H1 (cell line): ENCODE data around the gene UBE3A. TPM values are rescaled to one million over a fixed set of nuclear protein-coding genes. Genes with fewer than 3 reads are reported as not detected.

Experiments used
- CTCF ChIA-PET: fragments of 300-600 bp; sonication (Branson Sonifier 250); formaldehyde crosslinking; loops from one replicate; lab custom pipeline; 2021; ENCODE audit not compliant: partially characterized antibody; lab: Charles Lee
- POLR2A ChIA-PET: fragments of 300-600 bp; sonication (Branson Sonifier 250); formaldehyde crosslinking; loops from one replicate; lab custom pipeline; 2021; ENCODE audit warnings: inconsistent platforms; ENCODE audit not compliant: partially characterized antibody; lab: Charles Lee
- DNase-seq, 2 experiments: peaks; one replicate each; pipeline versions ENCODE4 v3.0.0 to v3.0.0-alpha.2; 2010 to 2022; ENCODE audit warnings: low spot score in 2 of 2, low read depth in 1 of 2, mixed read lengths in 1 of 2
- FAIRE-seq: peaks from 2 replicates; lab custom pipeline; 2011; peaks lifted over from hg19 to GRCh38; lab: Jason Lieb, UNC
- H2AFZ ChIP-seq: 2 replicates; pipeline ENCODE4 v1.8.1; 2012; ENCODE audit warnings: low read length, inconsistent platforms
- H2AK5ac ChIP-seq: 2 replicates; pipeline ENCODE4 v1.6.1; 2013; ENCODE audit warnings: low read depth, low read length
- H2BK120ac ChIP-seq: replicated peaks from 2 replicates; pipeline ENCODE3; 2013; ENCODE audit warnings: low read depth, low read length, inconsistent platforms
- H2BK12ac ChIP-seq: 2 replicates; pipeline ENCODE4 v1.6.1; 2013; ENCODE audit warnings: low read depth, low read length
- H2BK15ac ChIP-seq: 2 replicates; pipeline ENCODE4 v1.6.1; 2013; ENCODE audit warnings: low read length
- H2BK20ac ChIP-seq: 2 replicates; pipeline ENCODE4 v1.6.1; 2013; ENCODE audit warnings: low read length
- H2BK5ac ChIP-seq: 2 replicates; pipeline ENCODE4 v1.6.1; 2013; ENCODE audit warnings: low read depth, low read length
- H3K14ac ChIP-seq: 2 replicates; pipeline ENCODE4 v1.6.1; 2013; ENCODE audit warnings: inconsistent platforms; ENCODE audit not compliant: insufficient read length
- H3K18ac ChIP-seq: 2 replicates; pipeline ENCODE4 v1.6.1; 2013; ENCODE audit warnings: low read length; ENCODE audit errors: extremely low read depth
- H3K23ac ChIP-seq: 2 replicates; pipeline ENCODE4 v1.6.1; 2013; ENCODE audit warnings: inconsistent platforms; ENCODE audit not compliant: insufficient read length
- H3K23me2 ChIP-seq: 2 replicates; pipeline ENCODE4 v1.6.1; 2013; ENCODE audit warnings: low read depth, low read length
- H3K27ac ChIP-seq: 2 replicates; pipeline ENCODE4 v1.6.1; 2011; ENCODE audit warnings: low read depth, low read length, inconsistent platforms
- H3K27me3 ChIP-seq, 4 experiments: replicated peaks in 1 of 4; 1 replicate in 1 of 4; 2 replicates in 3 of 4; pipeline versions ENCODE4 v1.6.1 to v1.8.1; 2011 to 2013; ENCODE audit warnings: low read length in 3 of 4, mild to moderate bottlenecking in 3 of 4, inconsistent platforms in 2 of 4, mixed read lengths in 2 of 4, moderate library complexity in 1 of 4; ENCODE audit not compliant: control insufficient read depth in 3 of 4, insufficient read depth in 3 of 4; ENCODE audit errors: extremely low read depth in 1 of 4
- H3K36me3 ChIP-seq, 4 experiments: 2 replicates each; pipeline versions ENCODE4 v1.6.1 to v1.8.1; 2011 to 2013; ENCODE audit warnings: mild to moderate bottlenecking in 4 of 4, low read length in 3 of 4, moderate library complexity in 2 of 4, control low read depth in 1 of 4, inconsistent platforms in 1 of 4; ENCODE audit not compliant: insufficient read depth in 4 of 4, control insufficient read depth in 2 of 4
- H3K4ac ChIP-seq: replicated peaks from 2 replicates; pipeline ENCODE3; 2013; ENCODE audit warnings: low read length, low read depth, mixed read lengths, inconsistent platforms; ENCODE audit not compliant: insufficient read length
- H3K4me1 ChIP-seq, 4 experiments: replicated peaks in 1 of 4; 1 replicate in 1 of 4; 2 replicates in 3 of 4; pipeline versions ENCODE4 v1.6.1 to v1.8.1; 2011 to 2013; ENCODE audit warnings: low read length in 3 of 4, inconsistent platforms in 2 of 4, mixed read lengths in 1 of 4; ENCODE audit not compliant: insufficient read depth in 4 of 4, control insufficient read depth in 3 of 4
- H3K4me2 ChIP-seq, 2 experiments: 2 replicates each; pipeline versions ENCODE4 v1.6.1 to v1.8.1; 2011 to 2013; ENCODE audit warnings: low read depth in 2 of 2, low read length in 2 of 2, control low read depth in 1 of 2, inconsistent platforms in 1 of 2, mild to moderate bottlenecking in 1 of 2; ENCODE audit not compliant: insufficient read depth in 1 of 2
- H3K4me3 ChIP-seq, 4 experiments: fragments of 200-600, 300-600 bp in 1 of 4; sonication (generic), shearing (Covaris generic), sonication (Bioruptor Twin) in 1 of 4; 2 replicates each; pipeline versions ENCODE4 v1.5.1 to v1.8.1; 2011 to 2016; ENCODE audit warnings: low read length in 4 of 4, low read depth in 3 of 4, control low read depth in 2 of 4, inconsistent platforms in 2 of 4, mild to moderate bottlenecking in 2 of 4, mixed read lengths in 1 of 4, moderate library complexity in 1 of 4; ENCODE audit not compliant: insufficient read depth in 2 of 4; ENCODE audit errors: extremely low read depth in 1 of 4
- H3K56ac ChIP-seq: replicated peaks from 2 replicates; pipeline ENCODE3; 2013; ENCODE audit warnings: low read depth, mild to moderate bottlenecking, mixed read lengths, low read length, inconsistent platforms; ENCODE audit not compliant: insufficient read length
- H3K79me1 ChIP-seq: 2 replicates; pipeline ENCODE4 v1.6.1; 2013; ENCODE audit warnings: low read depth, low read length, control low read depth
- H3K79me2 ChIP-seq, 2 experiments: 2 replicates each; pipeline versions ENCODE4 v1.6.1 to v1.8.1; 2012 to 2013; ENCODE audit warnings: low read length in 2 of 2, mild to moderate bottlenecking in 2 of 2, inconsistent platforms in 1 of 2; ENCODE audit not compliant: insufficient read depth in 2 of 2, control insufficient read depth in 1 of 2
- H3K9ac ChIP-seq, 4 experiments: replicated peaks in 1 of 4; 1 replicate in 1 of 4; 2 replicates in 3 of 4; pipeline versions ENCODE4 v1.6.1 to v1.8.1; 2011 to 2013; ENCODE audit warnings: low read depth in 3 of 4, low read length in 3 of 4, control low read depth in 2 of 4, mild to moderate bottlenecking in 2 of 4, moderate library complexity in 2 of 4, inconsistent platforms in 1 of 4; ENCODE audit errors: extremely low read depth in 1 of 4
- H3K9me3 ChIP-seq, 2 experiments: 2 replicates each; pipeline versions ENCODE4 v1.6.1 to v1.8.1; 2012 to 2013; ENCODE audit warnings: mild to moderate bottlenecking in 2 of 2, moderate library complexity in 2 of 2, control low read depth in 1 of 2, inconsistent platforms in 1 of 2, low read depth in 1 of 2, low read length in 1 of 2, mixed read lengths in 1 of 2; ENCODE audit not compliant: insufficient read depth in 2 of 2
- H4K20me1 ChIP-seq, 2 experiments: replicated peaks in 1 of 2; 2 replicates each; pipeline versions ENCODE3 to v1.8.1; 2011 to 2013; ENCODE audit warnings: inconsistent platforms in 2 of 2, low read length in 2 of 2, mild to moderate bottlenecking in 1 of 2; ENCODE audit not compliant: insufficient read depth in 2 of 2, control insufficient read depth in 1 of 2
- H4K5ac ChIP-seq: 2 replicates; pipeline ENCODE4 v1.6.1; 2013; ENCODE audit warnings: low read length, low read depth, mixed read lengths, inconsistent platforms; ENCODE audit not compliant: insufficient read length
- H4K8ac ChIP-seq: 2 replicates; pipeline ENCODE4 v1.8.0; 2013; ENCODE audit warnings: mild to moderate bottlenecking, moderate library complexity, low read length, inconsistent platforms; ENCODE audit not compliant: insufficient read depth; ENCODE audit errors: extremely low read depth
- H4K91ac ChIP-seq: replicated peaks from 2 replicates; pipeline ENCODE3; 2013; ENCODE audit warnings: low read length, mixed read lengths, inconsistent platforms; ENCODE audit not compliant: insufficient read length
- BACH1 ChIP-seq: IDR thresholded peaks from 2 replicates; pipeline ENCODE4 v1.6.1; 2012; ENCODE audit warnings: low read length, improper control_type of control experiment
- CBX5 ChIP-seq: fragments of 300-800, 300-1000 bp; sonication (generic); IDR thresholded peaks from 2 replicates; pipeline ENCODE4 v1.7.1; 2016; ENCODE audit warnings: antibody characterized with exemption, low read length, low read depth
- FOSL1 ChIP-seq: IDR thresholded peaks from 2 replicates; pipeline ENCODE4 v1.6.1; 2011; ENCODE audit warnings: mild to moderate bottlenecking, low read depth, low read length, moderate library complexity; ENCODE audit not compliant: insufficient read depth
- GTF2F1 ChIP-seq: IDR thresholded peaks from 2 replicates; pipeline ENCODE4 v1.6.1; 2012; ENCODE audit warnings: low read depth, low read length, improper control_type of control experiment, borderline replicate concordance
- HDAC2 ChIP-seq, 2 experiments: fragments of 300-600 bp in 1 of 2; sonication (generic) in 1 of 2; IDR thresholded peaks; 2 replicates each; pipeline ENCODE4 v1.6.1; 2011 to 2012; ENCODE audit warnings: low read depth in 2 of 2, low read length in 2 of 2, mild to moderate bottlenecking in 2 of 2, moderate library complexity in 2 of 2, borderline replicate concordance in 1 of 2, inconsistent platforms in 1 of 2
- JUN ChIP-seq: IDR thresholded peaks from 2 replicates; pipeline ENCODE4 v1.6.1; 2011; ENCODE audit warnings: low read depth, mild to moderate bottlenecking, improper control_type of control experiment, low read length
- NANOG ChIP-seq: IDR thresholded peaks from 2 replicates; pipeline ENCODE4 v1.6.1; 2011; ENCODE audit warnings: low read length, low read depth, mild to moderate bottlenecking, inconsistent platforms; ENCODE audit not compliant: insufficient read depth, poor library complexity, severe bottlenecking
- RXRA ChIP-seq: IDR thresholded peaks from 2 replicates; pipeline ENCODE4 v1.6.1; 2011; ENCODE audit warnings: low read depth, mild to moderate bottlenecking, low read length, moderate library complexity; ENCODE audit not compliant: insufficient read depth
- SAP30 ChIP-seq: fragments of 300-600 bp; sonication (generic); IDR thresholded peaks from 2 replicates; pipeline ENCODE4 v1.7.1; 2012; ENCODE audit warnings: low read length, moderate library complexity, mild to moderate bottlenecking, inconsistent platforms; ENCODE audit not compliant: insufficient read depth, insufficient replicate concordance
- SIRT6 ChIP-seq: IDR thresholded peaks from one replicate; pipeline ENCODE4 v1.7.1; 2012; ENCODE audit warnings: low read length, inconsistent platforms
- SIX5 ChIP-seq: IDR thresholded peaks from 2 replicates; pipeline ENCODE4 v1.6.1; 2011; ENCODE audit warnings: mild to moderate bottlenecking, low read depth, low read length
- SP1 ChIP-seq: IDR thresholded peaks from 2 replicates; pipeline ENCODE4 v1.6.1; 2011; ENCODE audit warnings: low read depth, low read length
- YY1 ChIP-seq: IDR thresholded peaks from 2 replicates; pipeline ENCODE4 v1.6.1; 2011; ENCODE audit warnings: low read depth, mild to moderate bottlenecking, low read length
- WGBS, 2 experiments: shearing (Covaris generic) in 1 of 2; methylation state at CpG; one replicate each; pipeline versions ENCODE4 v1.1.6 to v1.1.7; 2013 to 2015; ENCODE audit warnings: low lambda C conversion rate in 2 of 2, mixed read lengths in 2 of 2, inconsistent platforms in 1 of 2, low coverage in 1 of 2, missing lambda C conversion rate in 1 of 2; ENCODE audit not compliant: insufficient replicate concordance in 2 of 2, insufficient coverage in 1 of 2, insufficient read length in 1 of 2; ENCODE audit errors: extremely low coverage in 1 of 2, missing lambda C conversion rate in 1 of 2; 5-methylcytosine and 5-hydroxymethylcytosine counted together
- polyA plus RNA-seq, 7 experiments: library from polyadenylated mRNA; depleted of rRNA in 3 of 7; stranded (reverse) in 5 of 7; unstranded in 2 of 7; fragments of >200 nt in 5 of 7; fragments of 200-250 nt in 2 of 7; gene quantifications; 1 replicate in 5 of 7; 2 replicates in 1 of 7; 4 replicates in 1 of 7; pipeline versions ENCODE4 v1.2.1 to v1.2.3, GENCODE V29; 2011 to 2013; ENCODE audit warnings: missing spikeins in 2 of 7, mixed read lengths in 2 of 7
- total RNA-seq: library from RNA; stranded (reverse); fragmentation: NEBNext Ultra II Directional; extraction: Animal tissue kit (Norgen Biotek cat#: 25700); gene quantifications from 2 replicates; pipeline ENCODE4 v1.2.1, GENCODE V29; 2021
- TF ChIP-seq, protein P1 (sequence below): IDR thresholded peaks from 2 replicates; pipeline ENCODE4 v1.6.1; 2011; ENCODE audit warnings: low read length, improper control_type of control experiment

The UBE3A gene
- total and polyA plus RNA-seq, 2 of the 8 experiments (the other 6 are each of a cell fraction or from before 2014, with no cell fraction given), result 13.8 to 110 TPM

DNA sequence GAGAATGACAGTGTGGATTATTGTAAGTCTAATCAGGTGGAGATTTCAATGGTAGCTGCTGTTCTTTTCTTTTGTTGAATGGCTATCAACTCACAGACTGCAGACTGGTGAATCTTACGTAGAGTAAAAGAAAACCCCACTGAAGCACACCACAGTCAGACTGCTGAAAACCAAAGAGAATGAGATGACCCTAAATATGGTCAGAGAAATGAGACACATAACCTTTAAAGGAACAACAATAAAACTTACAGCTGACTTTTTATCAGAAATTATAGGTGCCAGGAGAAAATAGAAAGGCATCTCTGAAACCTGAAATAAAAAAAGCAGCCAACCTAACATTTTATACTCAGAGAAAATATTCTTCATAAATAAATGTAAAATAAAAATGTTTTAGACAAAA is 12.7 kb upstream of the UBE3A start:
- no peak overlapping the region for H2BK15ac ChIP-seq
- H4K20me1 ChIP-seq, result no peaks in the 10 kb centered on the region
- H2BK20ac ChIP-seq, result no peak overlapping the region
- CTCF ChIA-PET, result interaction anchor here (1.8 kb wide), 1 partner anchor 10 kb away, joined by 3 read pairs; no protein-coding TSS in a partner anchor
- no peaks in the 10 kb centered on the region for H3K4me1 ChIP-seq
- no peak overlapping the region for H3K18ac ChIP-seq
- H3K23ac ChIP-seq, result no peak overlapping the region
- H3K4me2 ChIP-seq, result no peak overlapping the region
- H4K5ac ChIP-seq, result no peak overlapping the region
- H3K79me2 ChIP-seq, result no peaks in the 10 kb centered on the region
- H3K14ac ChIP-seq, result no peak overlapping the region
- peaks cover 7 to 12% of the 10 kb centered on the region in 2 experiments; a peak in 2 of 4 replicates for H3K9me3 ChIP-seq
- no peak overlapping the region for H3K9ac ChIP-seq
- no peak overlapping the region for H3K27ac ChIP-seq
- H4K91ac ChIP-seq, result no peak overlapping the region
- no peaks in the 10 kb centered on the region for H3K23me2 ChIP-seq
- H3K79me1 ChIP-seq, result no peaks in the 10 kb centered on the region
- no peaks in the 10 kb centered on the region for H3K36me3 ChIP-seq
- no peak for TF ChIP-seq YY1
- no peak for TF ChIP-seq GTF2F1
- no peak for TF ChIP-seq JUN
- no peak for TF ChIP-seq HDAC2 (IDR thresholded peaks at IDR 0.05; ENCODE audit: borderline replicate concordance in 1 of 2, low read depth in 2 of 2, low read length in 2 of 2)
- TF ChIP-seq, protein P1, sequence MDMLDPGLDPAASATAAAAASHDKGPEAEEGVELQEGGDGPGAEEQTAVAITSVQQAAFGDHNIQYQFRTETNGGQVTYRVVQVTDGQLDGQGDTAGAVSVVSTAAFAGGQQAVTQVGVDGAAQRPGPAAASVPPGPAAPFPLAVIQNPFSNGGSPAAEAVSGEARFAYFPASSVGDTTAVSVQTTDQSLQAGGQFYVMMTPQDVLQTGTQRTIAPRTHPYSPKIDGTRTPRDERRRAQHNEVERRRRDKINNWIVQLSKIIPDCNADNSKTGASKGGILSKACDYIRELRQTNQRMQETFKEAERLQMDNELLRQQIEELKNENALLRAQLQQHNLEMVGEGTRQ, result no peak
- no peak for TF ChIP-seq BACH1
- no peak for TF ChIP-seq NANOG
- TF ChIP-seq SP1, result no peak
- TF ChIP-seq SIX5, result no peak
- no peak for TF ChIP-seq RXRA
- TF ChIP-seq SAP30, result no peak
- TF ChIP-seq SIRT6, result no peak
- TF ChIP-seq FOSL1, result no peak
- no peak for TF ChIP-seq CBX5
- H2AK5ac ChIP-seq, result no peak overlapping the region
- no peak for FAIRE-seq
- H3K4me3 ChIP-seq, result no peak overlapping the region
- no peak overlapping the region for H2BK12ac ChIP-seq
- POLR2A ChIA-PET, result no interaction called here
- no peak overlapping the region for H2AFZ ChIP-seq
- no peak overlapping the region for H2BK5ac ChIP-seq
- no peak overlapping the region for H3K4ac ChIP-seq
- DNase-seq, result no peak
- H3K56ac ChIP-seq, result no peak overlapping the region
- no peak overlapping the region for H4K8ac ChIP-seq
- WGBS, 2 experiments, result 80% methylated on average over 1 of the region's 1 CpG; no CpG with 5 or more reads in 1 of the 2 experiments
- H2BK120ac ChIP-seq, result no peak overlapping the region
- no peaks in the 10 kb centered on the region for H3K27me3 ChIP-seq
